GM15510 (cell line): Measurements from ENCODE around the gene MICB.

Source experiments
- POLR2A ChIP-seq: IDR thresholded peaks from 3 replicates; pipeline ENCODE4 v1.6.1; 2011; ENCODE audit warnings: borderline replicate concordance; ENCODE audit not compliant: insufficient read length; ENCODE audit errors: extremely low read depth

MICB gene

GRCh38 chr6:31544676-31545075, 46.7 kb downstream of the MICB start:
- TF ChIP-seq POLR2A, result no peak

- TF ChIP-seq POLR2A, result no peak
These were observed 47.3 kb downstream of the MICB start for GRCh38 chr6:31545291-31545690.

GRCh38 chr6:31546339-31546957, 48.5 kb downstream of the MICB start, which contains the start of gene ATP6V1G2:
TSS of gene ATP6V1G2 (minus strand) at chr6:31546608. CDS start at chr6:31546559, 49 bp downstream.
- no peak for TF ChIP-seq POLR2A

GRCh38 chr6:31546958-31547726, 49.2 kb downstream of the MICB start, which contains the start of gene NFKBIL1:
TSS of gene NFKBIL1 (plus strand) at chr6:31547608. CDS start at chr6:31547695, 87 bp downstream.
- TF ChIP-seq POLR2A, result peak; percentile 58

- TF ChIP-seq POLR2A, result no peak
These were observed 50.0 kb downstream of the MICB start for GRCh38 chr6:31547727-31548543.

- TF ChIP-seq POLR2A, result no peak
These were observed 50.6 kb downstream of the MICB start for GRCh38 chr6:31548544-31548873.

GRCh38 chr6:31556307-31556706, 58.4 kb downstream of the MICB start:
- no peak for TF ChIP-seq POLR2A

- no peak for TF ChIP-seq POLR2A
These were observed 59.7 kb downstream of the MICB start for GRCh38 chr6:31557443-31558317.

GRCh38 chr6:31558318-31558625, 60.3 kb downstream of the MICB start:
- no peak for TF ChIP-seq POLR2A

GRCh38 chr6:31558631-31559500, 60.9 kb downstream of the MICB start:
- TF ChIP-seq POLR2A, result no peak

GRCh38 chr6:31559606-31559957, 61.6 kb downstream of the MICB start:
- no peak for TF ChIP-seq POLR2A

- TF ChIP-seq POLR2A, result no peak
These were observed 62.2 kb downstream of the MICB start for GRCh38 chr6:31559958-31560696.

- TF ChIP-seq POLR2A, result no peak
These were observed 62.7 kb downstream of the MICB start for GRCh38 chr6:31560697-31561058.
